ENCODE measurements around the gene SERPINA5. TPM values are rescaled to one million over a fixed set of nuclear protein-coding genes. Genes with fewer than 3 reads are reported as not detected.
A peak's percentile ranks its signal among the peaks of the same experiment; 100 is the strongest.

The SERPINA5 gene
- total RNA-seq, 6 experiments from 2014 or later = 24.7 to 317 (median 167) TPM

GRCh38 chr14:94548999-94549985 is 31.9 kb upstream of the SERPINA5 start:
- Histone ChIP-seq H3K36me3 (no peaks in the 10 kb centered on the region), H3K27ac (no peak overlapping the region), H3K4me3 (no peak overlapping the region), H3K4me1 (peaks cover 0 to 11% (median 5%) of the 10 kb centered on the region in 4 donors), H3K9me3 (peaks cover 0 to 4% (median 2%) of the 10 kb centered on the region in 4 donors), H3K27me3 (no peaks in the 10 kb centered on the region)
- intact Hi-C loops (cut with DNase I) = loop anchor here (10.0 kb wide), 2 partner anchors 104 to 124 kb away; no protein-coding TSS in a partner anchor
- ATAC-seq (peak; percentile 75 to 87 (median 78)), DNase-seq (peak in 2 of 3 donors; percentile 46 to 65)
- TF ChIP-seq CTCF (IDR thresholded peaks at IDR 0.05) (peak; percentile 64 to 96 (median 88)), POLR2A (IDR thresholded peaks at IDR 0.05) (no peak)
- 26% methylated on average over 24 of the region's 24 CpGs for WGBS (ENCODE audit: insufficient coverage, low coverage, low lambda C conversion rate, missing lambda C conversion rate)

GRCh38 chr14:94550041-94550440 is 31.2 kb upstream of the SERPINA5 start:
- intact Hi-C loops (cut with DNase I) = no loop called here

GRCh38 chr14:94555991-94556390 is 25.2 kb upstream of the SERPINA5 start:
- DNase-seq = no peak

More at GRCh38 chr14:94550041-94550440, 31.2 kb upstream of the SERPINA5 start:
- peaks cover 0 to 11% (median 5%) of the 10 kb centered on the region in 4 donors for H3K4me1 ChIP-seq
- H3K36me3 ChIP-seq = no peaks in the 10 kb centered on the region
- H3K4me3 ChIP-seq = no peak overlapping the region
- no peak overlapping the region for H3K27ac ChIP-seq
- 65% methylated on average over 3 of the region's 8 CpGs for WGBS (ENCODE audit: insufficient coverage, low coverage, low lambda C conversion rate, missing lambda C conversion rate)
- DNase-seq = no peak
- peak in 1 of 4 donors; percentile 3 for ATAC-seq
- no peaks in the 10 kb centered on the region for H3K27me3 ChIP-seq
- H3K9me3 ChIP-seq = peaks cover 0 to 9% (median 2%) of the 10 kb centered on the region in 4 donors
- TF ChIP-seq POLR2A (IDR thresholded peaks at IDR 0.05) = no peak
- no peak for TF ChIP-seq CTCF (IDR thresholded peaks at IDR 0.05)

GRCh38 chr14:94557327-94557726 is 23.9 kb upstream of the SERPINA5 start:
- no CpG with 5 or more reads among the region's 1 CpG for WGBS (ENCODE audit: insufficient coverage, low coverage, low lambda C conversion rate, missing lambda C conversion rate)

More at GRCh38 chr14:94555991-94556390, 25.2 kb upstream of the SERPINA5 start:
- TF ChIP-seq POLR2A (IDR thresholded peaks at IDR 0.05) (no peak), CTCF (IDR thresholded peaks at IDR 0.05) (no peak)
- Histone ChIP-seq H3K27ac (no peak overlapping the region), H3K9me3 (peaks cover 0 to 9% (median 2%) of the 10 kb centered on the region in 4 donors), H3K27me3 (no peaks in the 10 kb centered on the region), H3K4me1 (peaks cover 0 to 22% (median 10%) of the 10 kb centered on the region in 4 donors), H3K4me3 (no peak overlapping the region), H3K36me3 (peaks cover 0 to 3% (median 0%) of the 10 kb centered on the region in 4 donors)
- no peak for ATAC-seq
- 85% methylated on average over 7 of the region's 9 CpGs for WGBS (ENCODE audit: insufficient coverage, low coverage, low lambda C conversion rate, missing lambda C conversion rate)
- intact Hi-C loops (cut with DNase I) = no loop called here

More at GRCh38 chr14:94557327-94557726, 23.9 kb upstream of the SERPINA5 start:
- ATAC-seq (no peak), DNase-seq (no peak)
- H3K27ac ChIP-seq = no peak overlapping the region
- no peak overlapping the region for H3K4me3 ChIP-seq
- TF ChIP-seq POLR2A (IDR thresholded peaks at IDR 0.05) = no peak
- no peak for TF ChIP-seq CTCF (IDR thresholded peaks at IDR 0.05)
- peaks cover 0 to 3% (median 0%) of the 10 kb centered on the region in 4 donors for H3K36me3 ChIP-seq
- peaks cover 0 to 29% (median 11%) of the 10 kb centered on the region in 4 donors for H3K4me1 ChIP-seq
- H3K9me3 ChIP-seq = peaks cover 0 to 9% (median 1%) of the 10 kb centered on the region in 4 donors
- intact Hi-C loops (cut with DNase I) = no loop called here
- H3K27me3 ChIP-seq = no peaks in the 10 kb centered on the region

All from right lobe of liver (tissue), 6 donors.